Measurements from ENCODE around the gene RPS21.

Gene RPS21

DNA sequence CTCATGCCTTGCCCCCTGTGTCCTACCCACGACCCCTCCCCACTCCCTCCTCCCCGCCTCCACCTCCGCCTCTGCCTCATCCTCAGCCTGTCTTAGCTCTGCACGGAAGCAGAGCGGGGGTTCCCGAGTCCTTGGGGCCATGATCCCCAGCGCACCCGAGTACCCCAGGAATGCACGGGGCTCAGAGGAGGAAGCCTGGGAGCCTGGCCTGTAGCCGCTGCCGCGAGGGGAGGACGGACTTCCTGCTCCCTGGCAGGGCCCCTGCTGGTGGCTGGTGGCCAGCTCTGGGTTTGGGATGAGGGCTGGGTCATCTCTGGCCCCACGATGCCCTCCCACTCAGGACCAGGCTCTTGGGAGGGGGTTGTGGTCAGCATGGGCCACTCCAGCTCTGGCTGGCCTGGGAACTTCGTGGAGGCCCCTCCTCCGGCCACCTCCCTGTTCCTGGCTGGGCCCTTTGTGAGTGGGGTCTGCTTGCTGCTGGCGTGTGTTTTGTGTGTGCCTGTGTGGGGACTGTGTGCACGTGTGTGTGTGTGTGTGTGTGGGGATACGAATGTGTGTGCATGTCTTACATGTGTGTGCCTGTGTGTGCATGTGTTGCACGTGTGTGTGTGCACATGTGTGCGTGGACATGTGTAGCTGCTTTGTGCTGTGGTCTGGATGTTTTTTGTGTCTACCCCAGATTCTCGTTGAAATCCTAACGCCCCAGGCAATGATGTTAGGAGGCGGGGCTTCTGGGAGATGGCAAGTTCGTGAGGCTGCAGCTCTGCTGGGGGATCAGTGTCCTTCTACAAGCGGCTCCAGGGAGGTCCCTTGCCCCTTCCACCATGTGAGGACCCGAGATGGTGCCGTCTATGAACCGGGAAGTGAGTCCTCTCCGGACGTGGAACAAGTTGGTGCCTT is 41.7 kb downstream of the RPS21 start:
- no peak for DNase-seq

DNA sequence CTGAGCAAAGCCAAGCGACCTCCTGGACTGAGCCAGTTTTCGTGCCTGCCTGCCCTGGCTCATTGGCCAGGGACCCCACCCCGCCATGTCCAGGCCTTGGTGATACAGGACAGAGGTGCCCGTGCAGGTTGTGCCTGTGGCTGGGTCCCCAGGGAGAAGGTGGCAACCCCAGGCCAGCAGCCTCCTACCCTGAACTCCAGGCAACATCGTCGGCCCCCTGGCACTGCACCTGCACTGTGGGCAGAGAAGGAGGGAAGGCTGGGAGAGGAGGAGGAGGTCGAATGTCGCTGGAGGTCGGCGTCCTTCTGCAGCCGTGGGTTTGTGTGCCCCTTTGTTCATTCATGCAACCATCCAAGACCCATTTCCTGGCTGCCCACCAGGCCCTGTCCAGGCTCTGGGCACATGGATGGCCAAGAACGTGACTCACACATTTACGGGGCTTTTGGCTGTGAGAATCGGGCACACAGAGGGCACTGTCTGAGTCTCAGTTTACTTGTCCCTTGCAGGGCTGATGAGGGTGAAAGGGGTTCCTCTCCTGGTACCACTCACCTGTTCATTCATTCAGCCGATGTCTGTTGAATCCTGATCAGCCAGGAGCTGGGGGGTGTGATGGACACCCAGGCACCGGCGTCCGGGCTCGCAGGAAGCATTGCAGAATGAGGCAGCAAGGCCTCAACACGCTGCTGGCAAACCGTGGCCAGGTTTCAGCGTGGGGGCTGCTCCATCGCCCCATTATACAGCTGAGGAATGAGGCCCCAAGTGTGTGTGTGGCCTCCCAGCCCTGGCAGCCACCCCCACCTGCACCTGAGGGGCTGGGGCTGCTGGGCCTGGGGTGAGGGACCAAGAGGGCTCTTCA is 42.8 kb downstream of the RPS21 start:
- no peak for DNase-seq

DNA sequence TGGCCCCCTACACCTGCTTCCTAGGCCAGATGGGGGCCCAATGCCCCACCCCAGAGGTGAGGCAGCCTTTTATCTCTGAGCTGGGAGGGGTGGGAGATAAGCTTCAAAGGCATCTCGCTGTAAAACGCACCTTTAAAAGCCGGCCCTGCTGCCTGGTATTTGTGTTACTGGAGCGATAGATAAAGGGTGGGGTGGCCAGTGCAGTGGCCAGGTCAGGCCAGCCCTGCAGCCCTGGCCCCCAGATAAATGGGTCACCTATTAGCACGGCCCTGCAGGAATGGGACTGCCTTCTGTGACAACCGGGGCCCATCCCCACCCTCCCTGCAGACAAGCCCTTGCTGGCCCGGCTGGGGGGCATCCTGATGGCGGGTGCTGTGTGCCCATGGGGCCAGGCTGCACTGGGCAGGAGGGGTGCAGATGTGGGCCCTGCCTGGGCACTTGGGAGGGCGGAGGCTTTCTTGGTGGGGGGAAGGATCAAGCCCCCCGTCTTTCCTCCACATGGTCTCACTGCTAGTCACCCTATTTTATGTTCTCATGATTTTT is 43.5 kb downstream of the RPS21 start:
- no peak for DNase-seq

DNA sequence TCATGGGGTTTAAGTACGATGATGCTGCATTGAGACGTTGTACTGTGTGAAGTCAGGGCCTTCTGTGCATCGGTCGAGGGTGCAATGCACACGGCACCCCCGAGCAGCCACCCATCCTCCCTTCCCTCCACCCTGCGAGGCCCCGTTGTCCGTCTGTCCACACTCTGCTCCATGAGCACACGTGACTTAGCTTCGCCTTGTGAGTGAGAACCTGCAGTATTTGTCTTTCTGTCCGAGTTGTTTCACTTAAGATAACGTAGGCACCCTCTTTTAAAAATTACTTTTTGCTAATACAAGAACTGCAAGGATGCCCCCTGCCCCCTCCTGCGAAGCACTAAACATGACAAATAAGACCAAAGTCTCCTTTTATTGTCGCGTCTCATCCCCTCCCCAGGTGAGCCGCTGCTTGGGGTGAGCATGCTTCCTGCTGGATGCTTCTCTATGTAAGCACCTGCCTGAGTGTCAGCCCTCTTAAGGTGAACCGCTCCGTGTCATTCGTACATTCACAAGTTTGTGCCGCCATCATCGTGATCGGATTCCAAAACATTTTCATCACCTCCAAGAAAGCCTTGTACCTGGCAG is 44.1 kb downstream of the RPS21 start:
- DNase-seq: peak; percentile 50

DNA sequence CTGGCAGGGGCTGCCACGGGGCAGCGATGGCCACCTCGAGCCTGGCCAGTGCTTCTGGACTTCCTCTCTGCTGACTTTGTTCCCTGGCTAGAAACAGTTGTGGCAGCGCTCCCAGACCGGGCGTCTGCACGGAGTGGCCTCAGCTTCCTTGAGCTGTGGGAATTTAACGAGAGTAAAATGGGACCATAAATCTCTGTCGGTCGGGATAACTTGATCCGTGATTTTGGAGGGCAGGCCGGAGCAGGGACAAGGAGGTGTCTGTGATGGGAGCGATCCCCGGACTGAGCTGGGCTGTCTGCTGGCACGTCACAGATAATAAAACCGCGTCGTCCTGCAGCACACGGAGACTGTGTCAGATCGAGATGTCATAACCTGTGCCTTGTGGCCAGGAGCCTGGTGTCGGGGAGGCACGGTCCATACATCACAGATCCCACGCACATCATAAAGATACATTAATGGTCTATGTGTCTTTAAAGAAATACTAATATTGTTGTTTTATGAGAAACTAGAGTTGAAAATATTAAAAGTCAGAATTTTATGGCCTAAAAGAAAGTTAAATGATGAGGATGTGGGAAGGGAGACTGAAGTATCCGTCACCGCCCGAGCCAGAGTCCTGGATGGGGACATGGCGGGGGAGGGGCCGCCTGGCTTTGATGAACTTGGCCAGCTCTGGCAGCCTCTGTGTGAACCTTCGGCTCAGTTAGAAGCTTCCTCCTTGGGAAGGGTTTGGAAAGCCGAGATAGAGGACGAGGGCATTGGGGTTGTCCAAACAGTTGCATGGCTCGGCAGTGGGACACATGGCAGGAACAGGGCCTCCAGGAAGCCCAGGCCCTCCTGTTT is 47.0 kb downstream of the RPS21 start:
- DNase-seq: no peak

DNA sequence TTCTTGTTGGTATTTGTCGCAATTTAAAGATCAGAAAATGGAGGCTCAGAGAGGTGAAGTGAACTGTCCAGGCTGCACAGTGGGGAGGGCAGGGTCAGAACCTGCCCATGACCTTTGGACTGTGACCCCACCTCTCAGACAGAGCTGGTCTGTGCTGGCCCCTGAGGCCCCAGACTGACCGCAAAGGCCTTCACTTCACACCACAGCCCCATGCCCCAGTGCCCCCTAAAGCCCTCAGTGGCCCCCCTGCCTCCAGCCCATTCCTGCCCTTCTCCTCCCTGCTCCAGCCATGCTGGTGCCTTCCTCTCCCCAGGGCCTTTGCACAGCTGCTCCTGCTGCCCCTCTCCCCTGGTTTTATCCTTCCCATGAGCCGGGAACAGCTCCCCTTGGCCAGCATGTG is 49.8 kb downstream of the RPS21 start:
- no peak for DNase-seq

DNA sequence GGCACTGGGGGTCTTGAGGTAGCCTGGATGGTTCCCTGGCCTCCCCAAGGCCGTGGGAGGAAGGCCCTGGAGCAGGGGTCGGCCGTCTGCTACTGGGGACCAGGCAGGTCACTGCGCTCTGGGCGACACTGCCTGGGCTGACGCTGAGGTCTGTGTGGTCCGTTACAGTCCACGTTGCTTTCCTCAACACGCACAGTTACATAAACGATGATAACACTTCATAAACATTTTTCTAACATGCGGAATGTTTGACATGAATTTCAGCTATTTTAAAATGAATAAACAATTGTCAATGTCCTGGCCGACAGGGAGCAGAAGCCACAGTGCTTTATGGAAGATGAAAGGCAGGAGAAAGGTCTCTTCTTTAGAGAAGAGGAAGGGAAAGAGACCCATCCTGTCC is 50.6 kb downstream of the RPS21 start:
- no peak for DNase-seq

DNA sequence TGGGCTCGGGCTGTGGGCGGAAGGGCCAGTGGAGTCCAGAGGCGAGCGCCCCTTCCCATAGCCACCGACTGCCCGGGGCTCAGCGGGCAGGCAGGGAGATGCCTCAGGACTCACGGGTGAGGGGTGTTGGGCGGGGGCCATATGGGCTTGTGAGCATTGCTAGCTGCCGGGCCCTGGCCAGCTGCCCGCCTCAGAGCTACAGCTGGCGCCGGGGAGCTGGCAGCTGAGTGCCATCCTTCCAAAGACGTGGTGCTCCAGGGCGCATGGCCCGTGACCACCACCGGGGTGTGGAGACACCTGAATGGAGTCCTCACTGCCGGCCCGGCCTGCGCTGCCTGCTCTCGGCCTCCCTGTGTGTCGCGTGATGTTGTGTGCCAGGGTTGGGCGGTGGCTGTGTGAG is 51.0 kb downstream of the RPS21 start:
- DNase-seq: peak; percentile 30
